ENCODE results near the gene YBX2.
"Not testable (repeated sequence)": the region's sequence is repeated elsewhere in the genome, so short reads cannot be mapped to it uniquely, and the experiment has no call there.

YBX2 gene

DNA sequence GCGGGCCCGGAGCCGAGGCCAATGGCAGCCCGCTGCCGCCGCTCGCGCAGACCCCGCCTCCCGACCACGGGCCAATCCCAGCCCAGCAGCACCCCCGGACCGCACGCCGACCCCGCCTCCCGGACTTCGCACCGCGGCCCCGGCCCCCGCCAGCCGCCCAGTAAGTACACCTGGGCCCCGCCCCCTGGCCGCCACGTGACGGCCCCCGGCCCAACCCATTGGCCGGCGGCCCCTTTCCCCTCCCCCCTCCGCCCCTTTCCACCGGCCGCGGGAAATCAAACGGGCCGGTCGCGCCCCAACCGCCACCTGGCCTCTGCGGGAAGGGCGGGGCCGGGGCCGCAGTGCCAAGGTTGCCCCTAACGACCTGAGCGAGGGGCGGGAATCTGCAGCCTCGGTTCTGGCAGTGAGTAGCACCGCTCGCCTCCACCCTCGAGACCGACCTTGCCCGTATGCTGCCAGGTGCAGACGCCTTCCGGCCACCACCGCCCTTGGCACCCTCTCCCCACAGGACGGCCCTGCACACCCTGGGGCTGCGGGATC, at the start of gene YBX2:
TSS of gene YBX2 (minus strand) at position 26 of the 540 bp plus-strand sequence. CDS start 139 bp downstream, outside the sequence.
- H3K27ac ChIP-seq: no peak within 1 kb of the TSS
- TF ChIP-seq, protein P1, sequence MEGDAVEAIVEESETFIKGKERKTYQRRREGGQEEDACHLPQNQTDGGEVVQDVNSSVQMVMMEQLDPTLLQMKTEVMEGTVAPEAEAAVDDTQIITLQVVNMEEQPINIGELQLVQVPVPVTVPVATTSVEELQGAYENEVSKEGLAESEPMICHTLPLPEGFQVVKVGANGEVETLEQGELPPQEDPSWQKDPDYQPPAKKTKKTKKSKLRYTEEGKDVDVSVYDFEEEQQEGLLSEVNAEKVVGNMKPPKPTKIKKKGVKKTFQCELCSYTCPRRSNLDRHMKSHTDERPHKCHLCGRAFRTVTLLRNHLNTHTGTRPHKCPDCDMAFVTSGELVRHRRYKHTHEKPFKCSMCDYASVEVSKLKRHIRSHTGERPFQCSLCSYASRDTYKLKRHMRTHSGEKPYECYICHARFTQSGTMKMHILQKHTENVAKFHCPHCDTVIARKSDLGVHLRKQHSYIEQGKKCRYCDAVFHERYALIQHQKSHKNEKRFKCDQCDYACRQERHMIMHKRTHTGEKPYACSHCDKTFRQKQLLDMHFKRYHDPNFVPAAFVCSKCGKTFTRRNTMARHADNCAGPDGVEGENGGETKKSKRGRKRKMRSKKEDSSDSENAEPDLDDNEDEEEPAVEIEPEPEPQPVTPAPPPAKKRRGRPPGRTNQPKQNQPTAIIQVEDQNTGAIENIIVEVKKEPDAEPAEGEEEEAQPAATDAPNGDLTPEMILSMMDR (conservative IDR thresholded peaks at IDR 0.05): no peak

DNA sequence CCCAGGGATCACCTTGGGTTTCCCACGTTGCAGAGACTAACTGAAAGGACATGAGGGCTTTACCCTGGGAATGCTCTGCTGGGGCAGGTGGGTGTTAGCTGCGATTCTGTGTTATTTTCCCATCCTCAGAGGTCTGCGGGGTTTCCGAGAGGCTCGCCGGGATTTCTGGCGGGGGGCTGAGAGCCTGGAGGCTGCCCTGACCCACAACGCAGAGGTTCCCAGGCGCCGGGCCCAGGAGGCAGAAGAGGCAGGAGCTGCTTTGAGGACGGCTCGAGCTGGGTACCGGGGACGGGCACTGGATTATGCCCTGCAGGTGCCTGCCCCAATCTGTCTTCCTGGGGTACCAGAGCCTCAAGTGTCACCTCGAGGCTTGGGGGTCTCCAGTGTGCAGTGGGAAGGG, 48.8 kb upstream of the YBX2 start:
- H3K27ac ChIP-seq: no peak overlapping the region
- TF ChIP-seq, protein P1 (conservative IDR thresholded peaks at IDR 0.05): no peak

DNA sequence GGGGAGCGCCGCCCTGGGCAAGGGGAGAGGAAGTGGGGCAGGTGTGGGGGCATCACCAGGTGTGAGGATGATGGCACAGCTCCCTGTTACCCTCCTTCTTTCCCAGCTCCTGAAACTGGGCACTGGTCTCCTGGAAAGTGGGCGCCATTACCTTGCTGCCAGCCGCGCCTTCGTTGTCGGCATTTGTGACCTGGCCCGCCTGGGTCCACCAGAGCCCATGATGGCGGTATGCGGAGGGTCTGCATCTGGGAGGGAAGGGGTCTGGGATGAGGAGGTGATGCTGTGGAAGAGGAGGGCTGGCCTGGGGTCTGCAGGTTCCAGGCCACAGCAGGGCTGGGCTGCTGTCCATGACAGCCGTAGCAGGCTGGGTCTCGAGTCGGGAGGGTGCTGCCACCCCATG, 47.4 kb upstream of the YBX2 start:
- no peak overlapping the region for H3K27ac ChIP-seq
- TF ChIP-seq, protein P1 (conservative IDR thresholded peaks at IDR 0.05): no peak

DNA sequence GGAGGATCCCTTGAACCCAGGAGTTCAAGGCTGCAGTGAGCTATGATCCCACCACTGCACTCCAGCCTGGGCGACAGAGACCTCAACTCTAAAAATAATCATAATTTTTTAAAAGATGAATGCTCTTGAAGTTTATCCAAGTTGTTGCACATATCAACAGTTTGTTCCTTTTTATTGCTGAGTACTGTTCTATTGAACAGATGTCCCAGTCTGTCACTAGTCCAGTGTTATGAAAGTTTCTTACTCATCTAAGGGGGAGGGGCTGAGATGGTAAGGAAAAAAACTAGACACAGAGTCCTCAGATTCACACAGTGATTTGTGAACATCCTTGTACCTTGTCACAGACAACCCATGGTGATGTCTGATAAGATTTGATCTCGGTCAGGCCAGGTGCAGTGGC, 45.7 kb upstream of the YBX2 start:
- TF ChIP-seq, protein P1 (conservative IDR thresholded peaks at IDR 0.05): no peak
- H3K27ac ChIP-seq: no peak overlapping the region

DNA sequence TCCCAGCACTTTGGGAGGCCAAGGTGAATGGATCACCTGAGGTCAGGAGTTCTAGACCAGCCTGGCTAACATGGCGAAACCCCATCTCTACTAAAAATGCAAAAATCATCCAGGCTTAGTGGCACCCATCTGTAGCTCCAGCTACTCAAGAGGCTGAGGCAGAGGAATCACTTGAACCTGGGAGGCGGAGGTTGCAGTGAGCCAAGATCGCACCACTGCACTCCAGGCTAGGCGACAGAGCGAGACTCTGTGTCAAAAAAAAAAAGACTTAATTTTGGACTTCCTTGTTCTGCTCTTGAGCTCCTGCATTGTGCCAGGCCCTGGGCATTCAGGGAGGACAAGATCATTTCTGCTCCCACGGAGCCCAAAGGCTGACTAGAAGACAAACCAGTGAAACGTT, 43.2 kb upstream of the YBX2 start:
- not testable (repeated sequence) for H3K27ac ChIP-seq

DNA sequence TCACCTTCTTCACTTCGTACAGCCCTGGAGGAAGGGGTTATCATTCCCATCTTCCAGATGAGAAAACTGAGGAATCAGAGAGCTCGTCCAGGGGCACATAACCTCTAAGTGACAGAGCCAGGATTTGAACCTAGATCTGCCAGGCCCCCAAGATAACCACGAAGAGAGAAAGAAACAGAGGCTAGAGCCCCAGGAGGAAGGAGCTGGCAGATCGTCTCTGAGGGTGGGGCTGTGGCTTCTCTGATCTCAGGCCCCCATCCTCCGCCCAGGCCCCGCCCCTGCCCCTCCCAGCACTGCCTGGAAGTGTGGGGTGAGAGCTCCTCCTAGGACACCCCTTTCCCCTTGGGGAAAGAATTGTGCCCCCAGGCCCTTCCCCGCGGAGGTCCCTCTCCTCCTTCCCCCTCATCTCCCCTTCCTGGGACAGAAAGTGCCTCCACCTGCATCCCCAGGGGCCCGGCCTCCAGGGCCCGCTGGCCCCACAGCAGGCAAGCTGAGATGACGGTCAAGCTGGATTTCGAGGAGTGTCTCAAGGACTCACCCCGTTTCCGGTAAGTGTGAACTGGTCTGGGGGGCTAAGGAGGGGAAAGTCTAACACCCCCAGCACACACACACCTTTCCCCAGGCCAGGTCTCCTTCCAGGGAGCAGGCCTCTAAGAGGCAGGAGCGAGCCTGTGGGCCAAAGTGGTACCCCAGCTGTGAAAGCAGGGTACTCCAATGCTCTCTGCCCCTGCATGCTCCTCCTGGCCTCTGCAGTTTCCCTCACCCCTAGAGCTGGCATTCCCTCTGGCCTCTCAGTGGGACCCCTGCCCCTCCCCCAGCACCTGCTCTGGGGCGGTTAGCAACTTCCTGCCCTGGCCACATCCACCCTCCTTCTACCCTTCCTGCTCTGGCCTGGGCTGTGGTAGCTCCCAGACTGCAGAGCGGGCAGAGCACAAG, 42.1 kb upstream of the YBX2 start, which contains the start of gene ACAP1:
TSS of gene ACAP1 (plus strand) at position 290 of the 936 bp plus-strand sequence. CDS start at position 496, 206 bp downstream.
- H3K27ac ChIP-seq: no peak within 1 kb of the TSS
- TF ChIP-seq, protein P1 (conservative IDR thresholded peaks at IDR 0.05): no peak

DNA sequence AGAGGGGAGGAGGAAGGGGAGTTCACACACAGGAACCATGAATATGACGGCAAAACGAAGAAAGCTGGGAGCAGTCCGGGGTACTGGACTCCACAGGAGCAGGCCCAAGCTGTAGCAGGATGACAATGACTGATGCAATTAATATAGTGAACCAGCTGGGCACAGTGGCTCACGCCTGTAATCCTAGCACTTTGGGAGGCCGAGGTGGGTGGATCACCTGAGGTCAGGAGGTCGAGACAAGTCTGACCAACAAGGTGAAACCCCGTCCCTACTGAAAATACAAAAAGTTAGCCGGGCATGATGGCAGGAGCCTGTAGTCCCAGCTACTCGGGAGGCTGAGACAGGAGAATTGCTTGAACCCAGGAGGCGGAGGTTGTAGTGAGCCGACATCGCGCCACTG, 41.3 kb upstream of the YBX2 start:
- H3K27ac ChIP-seq: not testable (repeated sequence)

DNA sequence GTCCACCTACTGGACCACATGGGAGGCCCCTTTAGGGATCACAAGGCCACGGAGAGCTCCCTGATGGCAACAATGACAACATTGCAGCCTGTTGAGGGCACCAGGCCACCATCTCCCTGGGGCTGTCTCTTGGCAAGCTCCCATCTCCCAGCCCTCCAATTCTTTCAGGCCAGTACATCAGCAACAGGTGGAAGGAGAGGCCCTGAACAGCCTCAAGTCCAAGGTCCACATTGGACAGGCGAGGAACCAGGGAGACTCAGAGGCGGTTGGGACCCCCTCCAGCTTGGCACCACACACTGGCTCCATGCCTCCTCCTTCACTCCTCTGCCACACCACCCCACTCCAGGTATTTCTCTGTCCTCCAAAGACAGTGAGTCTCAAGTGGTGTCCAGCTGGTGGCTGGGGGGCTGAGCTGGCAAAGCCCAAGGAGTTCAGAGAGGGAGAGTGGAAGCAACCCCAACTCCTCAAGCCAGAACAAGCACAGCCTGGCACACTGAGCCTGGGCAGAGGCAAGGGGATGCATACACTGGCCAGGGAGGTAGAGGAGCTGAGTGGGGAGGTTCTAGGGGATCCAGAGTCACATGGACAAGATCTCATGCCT, 40.6 kb upstream of the YBX2 start:
- no peak overlapping the region for H3K27ac ChIP-seq
- TF ChIP-seq, protein P1 (conservative IDR thresholded peaks at IDR 0.05): no peak

DNA sequence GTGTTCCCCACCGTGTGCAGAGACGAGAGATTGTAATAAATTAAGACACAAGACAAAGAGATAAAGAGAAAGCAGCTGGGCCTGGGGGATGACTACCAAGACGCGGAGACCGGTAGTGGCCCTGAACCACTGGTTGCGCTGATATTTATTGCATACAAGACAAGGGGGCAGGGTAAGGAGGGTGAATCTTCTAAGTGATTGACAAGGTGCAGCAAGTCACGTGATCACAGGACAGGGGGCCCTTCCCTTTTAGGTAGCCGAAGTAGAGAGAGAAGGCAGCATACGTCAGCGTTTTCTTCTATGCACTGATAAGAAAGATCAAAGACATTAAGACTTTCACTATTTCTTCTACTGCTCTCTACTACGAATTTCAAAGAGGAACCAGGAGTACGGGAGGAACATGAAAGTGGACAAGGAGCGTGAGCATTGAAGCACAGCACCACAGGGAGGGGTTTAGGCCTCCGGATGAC, 38.2 kb upstream of the YBX2 start:
- not testable (repeated sequence) for H3K27ac ChIP-seq

All from VCaP (cell line).